GM23248 (cell line): ENCODE data around the gene PTPRN2. TPM values are rescaled to one million over a fixed set of nuclear protein-coding genes. Genes with fewer than 3 reads are reported as not detected.

Experiments
- DNase-seq: peaks from one replicate; pipeline ENCODE4 v3.0.0-alpha.2; 2015
- H2AFZ ChIP-seq: fragments of 200-600 bp; sonication (generic); 2 replicates; pipeline ENCODE4 v1.6.1; 2016; ENCODE audit warnings: antibody characterized with exemption
- H3F3A ChIP-seq: fragments of 200-600 bp; sonication (generic); 2 replicates; pipeline ENCODE4 v1.6.1; 2016; ENCODE audit warnings: mild to moderate bottlenecking, antibody characterized with exemption, mixed run types; ENCODE audit not compliant: insufficient read depth
- H3K27ac ChIP-seq: fragments of 200-600 bp; sonication (generic); 2 replicates; pipeline ENCODE4 v1.5.1; 2016; ENCODE audit warnings: mild to moderate bottlenecking
- H3K27me3 ChIP-seq: fragments of 200-600 bp; sonication (generic); replicated peaks from 2 replicates; pipeline ENCODE4 v1.6.1; 2016; ENCODE audit warnings: mild to moderate bottlenecking; ENCODE audit not compliant: insufficient read depth
- H3K36me3 ChIP-seq: fragments of 200-600 bp; sonication (generic); 2 replicates; pipeline ENCODE4 v1.6.1; 2016; ENCODE audit warnings: low read depth, mild to moderate bottlenecking
- H3K4me1 ChIP-seq: fragments of 200-600 bp; sonication (generic); 2 replicates; pipeline ENCODE4 v1.6.1; 2016; ENCODE audit warnings: mild to moderate bottlenecking; ENCODE audit not compliant: insufficient read depth
- H3K4me2 ChIP-seq: fragments of 200-600 bp; sonication (generic); one replicate; pipeline ENCODE4 v1.6.1; 2016; ENCODE audit warnings: mild to moderate bottlenecking; ENCODE audit not compliant: unreplicated experiment
- H3K4me3 ChIP-seq: fragments of 200-600 bp; sonication (generic); 2 replicates; pipeline ENCODE4 v1.5.1; 2016; ENCODE audit warnings: mild to moderate bottlenecking
- H3K79me2 ChIP-seq: fragments of 200-600 bp; sonication (generic); 2 replicates; pipeline ENCODE4 v1.6.1; 2016; ENCODE audit warnings: mild to moderate bottlenecking; ENCODE audit not compliant: insufficient read depth
- H3K9ac ChIP-seq: fragments of 200-600 bp; sonication (generic); 2 replicates; pipeline ENCODE4 v1.6.1; 2016; ENCODE audit warnings: mild to moderate bottlenecking
- H3K9me2 ChIP-seq: fragments of 200-600 bp; sonication (generic); 2 replicates; pipeline ENCODE4 v1.6.1; 2016; ENCODE audit warnings: mixed run types, mild to moderate bottlenecking, moderate library complexity; ENCODE audit not compliant: insufficient read depth
- H3K9me3 ChIP-seq: fragments of 200-600 bp; sonication (generic); one replicate; pipeline ENCODE4 v1.6.1; 2017; ENCODE audit warnings: low read depth
- H4K20me1 ChIP-seq: fragments of 200-600 bp; sonication (generic); 2 replicates; pipeline ENCODE4 v1.6.0; 2016; ENCODE audit not compliant: insufficient read depth
- EZH2 ChIP-seq: fragments of 200-600 bp; sonication (generic); IDR thresholded peaks from 2 replicates; pipeline ENCODE4 v1.6.1; 2018; ENCODE audit warnings: antibody characterized with exemption, mild to moderate bottlenecking; ENCODE audit not compliant: insufficient read depth, poor library complexity, severe bottlenecking
- EZH2phosphoT487 ChIP-seq: fragments of 200-600 bp; sonication (generic); IDR thresholded peaks from 2 replicates; pipeline ENCODE4 v1.6.1; 2018; ENCODE audit warnings: antibody characterized with exemption, moderate library complexity, mild to moderate bottlenecking, low read depth; ENCODE audit not compliant: insufficient read depth
- WGBS, 2 experiments: methylation state at CpG; one replicate each; pipeline ENCODE4 v1.1.6; 2015 to 2017; ENCODE audit warnings: low lambda C conversion rate in 2 of 2, low coverage in 1 of 2; ENCODE audit errors: missing lambda C conversion rate in 2 of 2; 5-methylcytosine and 5-hydroxymethylcytosine counted together
- in situ Hi-C: fragments of 300-500 bp; cut with MboI; formaldehyde crosslinking; loops from 2 replicates; pipeline ENCODE4 v1.15.0; 2020
- polyA plus RNA-seq: library from polyadenylated mRNA; unstranded; fragments of >200 nt; fragmentation: Nextera tagmentation; extraction: Ambion mirVana; gene quantifications from 2 replicates; pipeline ENCODE4 v1.2.1, GENCODE V29; 2016
- total RNA-seq: library from RNA; depleted of rRNA; stranded (reverse); fragments of >200 nt; shearing (Covaris generic); gene quantifications from 2 replicates; pipeline ENCODE4 v1.2.3, GENCODE V29; 2014

Gene PTPRN2
- total and polyA plus RNA-seq, 2 experiments from 2014 or later = 0.13 TPM; not detected in 1

DNA sequence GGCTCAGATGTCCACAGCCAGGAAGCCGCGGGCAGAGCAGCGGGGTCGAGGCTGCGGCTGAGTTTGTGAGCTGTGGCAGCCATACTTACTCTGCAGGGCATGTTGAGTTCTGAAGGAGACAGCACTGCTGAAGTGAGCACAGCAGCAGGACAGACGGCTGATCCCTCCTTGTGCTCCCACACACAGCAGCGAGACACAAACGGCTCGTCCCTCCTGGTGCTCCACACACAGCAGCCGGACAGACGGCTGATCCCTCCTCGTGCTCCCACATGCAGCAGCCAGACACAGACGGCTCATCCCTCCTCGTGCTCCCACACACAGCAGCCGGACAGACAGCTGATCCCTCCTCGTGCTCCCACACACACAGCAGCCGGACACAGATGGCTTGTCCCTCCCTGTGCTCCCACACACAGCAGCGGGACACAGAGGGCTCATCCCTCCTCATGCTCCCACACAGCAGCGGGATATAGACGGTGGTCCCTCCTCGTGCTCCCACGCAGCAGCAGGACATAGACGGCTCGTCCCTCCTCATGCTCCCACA lies 305.1 kb downstream of the PTPRN2 start:
- Histone ChIP-seq H2AFZ (no peak overlapping the region), H3K4me3 (no peak overlapping the region), H3K4me1 (no peaks in the 10 kb centered on the region), H3K79me2 (no peaks in the 10 kb centered on the region), H3F3A (no peaks in the 10 kb centered on the region), H3K27me3 (no peaks in the 10 kb centered on the region), H4K20me1 (no peaks in the 10 kb centered on the region), H3K4me2 (no peak overlapping the region), H3K9me3 (no peaks in the 10 kb centered on the region), H3K9ac (no peak overlapping the region), H3K36me3 (no peaks in the 10 kb centered on the region), H3K27ac (no peak overlapping the region), H3K9me2 (no peaks in the 10 kb centered on the region)
- in situ Hi-C loops = no loop called here
- no peak for TF ChIP-seq EZH2phosphoT487
- no peak for DNase-seq
- 43 to 47% methylated on average over 16 to 24 of the region's 24 CpGs for WGBS, 2 experiments

DNA sequence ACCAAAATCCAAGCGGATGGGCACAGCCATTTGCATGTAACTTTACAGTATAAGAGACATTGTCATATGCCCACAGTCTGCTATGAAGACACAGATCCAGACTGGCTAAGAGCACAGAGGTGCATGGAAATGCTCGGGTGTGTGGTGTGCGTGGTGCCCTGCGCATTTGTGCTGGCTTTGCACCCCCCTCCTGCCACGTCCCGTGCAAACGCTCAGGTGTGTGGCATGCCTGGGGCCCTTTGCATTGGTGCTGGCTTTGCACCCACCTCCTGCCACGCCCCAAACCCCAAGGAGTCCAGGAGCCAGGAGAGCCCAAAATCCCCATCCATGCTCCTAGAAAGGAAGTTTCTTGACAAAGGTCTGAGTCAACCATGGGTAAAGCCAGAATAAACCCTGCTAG lies 306.2 kb downstream of the PTPRN2 start:
- no peak for DNase-seq
- H3K4me1 ChIP-seq = no peaks in the 10 kb centered on the region
- no peaks in the 10 kb centered on the region for H3K36me3 ChIP-seq
- TF ChIP-seq EZH2phosphoT487 = no peak
- TF ChIP-seq EZH2 = no peak
- no peaks in the 10 kb centered on the region for H4K20me1 ChIP-seq
- H3K9me2 ChIP-seq = no peaks in the 10 kb centered on the region
- no peak overlapping the region for H3K4me2 ChIP-seq
- no peaks in the 10 kb centered on the region for H3K27me3 ChIP-seq
- no peak overlapping the region for H3K9ac ChIP-seq
- H2AFZ ChIP-seq = no peak overlapping the region
- no peak overlapping the region for H3K27ac ChIP-seq
- H3K4me3 ChIP-seq = no peak overlapping the region
- 46 to 48% methylated on average over 8 of the region's 8 CpGs for WGBS, 2 experiments
- no peaks in the 10 kb centered on the region for H3K79me2 ChIP-seq
- no peaks in the 10 kb centered on the region for H3F3A ChIP-seq
- H3K9me3 ChIP-seq = no peaks in the 10 kb centered on the region
- in situ Hi-C loops = no loop called here

DNA sequence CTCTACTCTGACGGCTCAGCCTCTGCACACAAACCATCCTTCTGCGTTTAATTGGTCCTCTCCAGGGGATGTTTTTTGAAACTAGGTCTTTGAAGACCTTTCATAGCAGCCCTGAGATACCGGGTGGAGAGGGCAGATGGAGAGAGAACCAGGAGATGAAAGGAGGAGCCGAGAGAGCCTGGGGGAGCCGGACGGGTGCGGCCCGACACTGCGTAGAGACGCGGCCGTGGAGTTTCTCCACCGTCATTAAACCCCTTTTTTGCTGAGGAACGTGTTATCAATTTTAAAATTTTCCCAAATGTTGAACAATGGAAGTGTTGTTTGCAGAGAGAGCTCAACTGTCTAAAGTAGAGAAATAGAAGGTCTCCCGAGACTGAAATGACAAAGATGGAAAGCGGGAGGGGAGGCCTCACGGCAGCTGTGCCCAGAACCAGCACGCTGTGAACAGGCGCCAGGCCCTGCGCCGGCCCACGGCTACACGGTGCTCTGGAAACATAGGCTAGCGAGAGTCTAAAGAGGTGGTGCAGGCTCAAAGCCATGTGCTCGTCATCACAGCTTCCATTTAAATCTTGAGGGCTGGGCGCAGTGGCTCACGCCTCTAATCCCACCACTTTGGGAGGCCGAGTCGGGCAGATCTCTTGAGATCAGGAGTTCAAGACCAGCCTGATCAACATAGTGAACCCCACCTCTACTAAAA lies 307.0 kb downstream of the PTPRN2 start:
- Histone ChIP-seq H2AFZ (no peak overlapping the region), H3K9ac (no peak overlapping the region), H3F3A (no peaks in the 10 kb centered on the region), H3K4me2 (no peak overlapping the region), H3K36me3 (no peaks in the 10 kb centered on the region), H3K9me3 (no peaks in the 10 kb centered on the region), H4K20me1 (no peaks in the 10 kb centered on the region), H3K4me1 (no peaks in the 10 kb centered on the region), H3K79me2 (no peaks in the 10 kb centered on the region), H3K9me2 (no peaks in the 10 kb centered on the region), H3K4me3 (no peak overlapping the region), H3K27me3 (no peaks in the 10 kb centered on the region), H3K27ac (no peak overlapping the region)
- TF ChIP-seq EZH2 (no peak), EZH2phosphoT487 (no peak)
- WGBS, 2 experiments = 47 to 55% methylated on average over 29 of the region's 29 CpGs
- DNase-seq = no peak
- in situ Hi-C loops = no loop called here

DNA sequence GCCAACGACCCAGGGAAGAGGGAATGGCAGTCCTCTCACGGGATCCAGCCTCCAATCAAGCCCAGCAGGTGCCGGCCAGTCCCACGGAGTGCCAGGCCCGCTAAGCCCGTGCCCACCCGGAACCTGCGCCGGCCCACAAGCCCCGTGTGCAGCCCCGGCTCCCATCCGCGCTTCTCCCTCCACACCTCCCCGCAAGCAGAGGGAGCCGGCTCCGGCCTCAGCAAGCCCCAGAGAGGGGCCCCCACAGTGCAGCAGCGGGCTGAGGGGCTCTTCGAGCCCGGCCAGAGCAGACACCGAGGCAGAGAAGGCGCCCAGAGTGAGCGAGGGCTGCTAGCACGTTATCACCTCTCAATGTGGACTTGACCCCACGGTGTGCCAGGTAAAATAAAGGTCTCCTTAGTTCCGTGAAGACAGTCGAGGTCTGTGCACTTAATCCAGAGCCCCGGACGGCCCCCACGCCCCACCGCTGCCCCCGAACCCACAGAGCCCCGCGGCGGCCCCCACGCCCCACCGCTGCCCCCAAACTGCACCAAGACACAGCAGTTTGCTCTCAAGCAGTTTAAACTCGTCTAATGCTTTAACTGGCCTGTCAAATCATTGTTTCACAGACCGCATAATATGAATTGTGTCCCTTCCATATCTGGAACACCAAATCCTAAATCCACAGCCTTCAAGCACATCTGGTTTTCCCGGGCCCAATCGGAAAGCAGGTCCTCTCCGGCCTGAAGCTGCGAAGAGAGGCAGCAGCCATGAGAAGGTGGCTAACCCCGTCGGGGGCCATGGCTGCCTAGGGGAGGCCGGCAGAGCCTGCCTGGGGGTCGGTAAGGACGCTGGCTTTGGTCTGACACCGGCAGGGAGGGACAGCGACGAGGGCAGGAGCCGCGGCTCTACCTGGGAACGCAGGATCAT lies 307.8 kb downstream of the PTPRN2 start:
- Histone ChIP-seq H3K27me3 (no peaks in the 10 kb centered on the region), H4K20me1 (no peaks in the 10 kb centered on the region), H3K79me2 (no peaks in the 10 kb centered on the region), H3K4me3 (no peak overlapping the region), H3F3A (no peaks in the 10 kb centered on the region), H2AFZ (no peak overlapping the region), H3K36me3 (no peaks in the 10 kb centered on the region), H3K9ac (no peak overlapping the region), H3K9me3 (no peaks in the 10 kb centered on the region), H3K9me2 (no peaks in the 10 kb centered on the region), H3K4me2 (no peak overlapping the region), H3K27ac (no peak overlapping the region), H3K4me1 (no peaks in the 10 kb centered on the region)
- in situ Hi-C loops = no loop called here
- 50 to 57% methylated on average over 51 to 53 of the region's 53 CpGs for WGBS, 2 experiments
- TF ChIP-seq EZH2phosphoT487 = no peak
- no peak for TF ChIP-seq EZH2
- no peak for DNase-seq
